GM21515 (cell line): ENCODE measurements around the gene PAK5.

Experiments used
- ATAC-seq: cut with Tn5 transposase; IDR thresholded peaks from one replicate; pipeline ENCODE4 v1.9.1; 2021; ENCODE audit not compliant: unreplicated experiment

The PAK5 gene

DNA sequence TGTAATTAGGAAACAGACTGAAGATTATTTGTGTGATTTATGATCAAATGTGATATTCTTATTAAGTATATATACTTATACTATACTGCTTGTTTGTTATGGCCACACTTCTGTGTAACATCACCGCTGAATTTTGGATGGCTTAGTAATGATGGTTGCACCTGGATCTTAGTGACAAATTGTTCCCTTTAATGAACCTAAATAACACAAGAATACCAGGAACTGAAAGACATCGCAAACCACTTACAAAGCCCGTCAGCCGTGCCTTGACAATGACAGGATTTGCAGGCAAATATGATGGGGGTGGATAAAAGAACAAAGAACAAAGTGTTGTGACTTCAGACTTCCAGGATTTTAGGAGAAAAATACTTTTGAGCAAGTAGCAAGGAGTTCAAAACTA lies 257.4 kb downstream of the PAK5 start:
- ATAC-seq, result no peak

DNA sequence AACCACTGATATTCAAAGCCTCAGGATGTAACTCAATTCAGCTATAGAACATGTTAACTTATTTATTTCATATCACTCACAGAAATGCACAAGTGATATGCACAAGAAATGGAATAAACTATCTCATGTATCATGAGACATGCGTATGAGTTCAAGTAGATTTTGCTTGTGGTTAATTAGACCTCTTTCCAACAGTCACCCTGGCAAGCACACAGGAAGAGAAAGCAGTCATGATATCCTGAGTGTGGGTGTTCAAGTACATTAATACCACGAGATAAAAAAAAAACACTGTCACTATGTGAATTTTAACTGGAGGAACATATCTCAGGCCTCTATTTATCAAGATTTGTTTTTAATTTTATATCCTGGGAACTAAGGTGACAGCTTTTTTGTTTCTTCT lies 260.3 kb downstream of the PAK5 start:
- ATAC-seq, result no peak

DNA sequence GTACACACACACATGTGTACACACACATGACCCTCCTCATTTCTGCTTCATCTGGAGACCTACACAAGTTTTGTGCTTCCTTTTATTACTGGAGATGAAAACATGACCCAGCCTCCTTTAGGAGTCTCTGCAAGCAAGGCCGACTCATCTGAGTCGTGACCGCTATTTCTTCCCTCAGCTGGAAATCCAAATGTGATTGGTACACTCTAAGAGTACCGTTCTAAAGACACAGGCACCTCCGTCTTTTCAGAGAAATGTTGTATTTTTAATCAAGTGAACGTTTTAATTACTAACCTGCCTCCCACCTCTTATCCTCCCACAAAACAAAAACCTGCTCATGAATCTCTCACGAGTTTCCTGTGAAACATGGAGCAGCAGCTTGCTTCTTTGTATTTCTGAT lies 261.5 kb downstream of the PAK5 start:
- ATAC-seq, result no peak

DNA sequence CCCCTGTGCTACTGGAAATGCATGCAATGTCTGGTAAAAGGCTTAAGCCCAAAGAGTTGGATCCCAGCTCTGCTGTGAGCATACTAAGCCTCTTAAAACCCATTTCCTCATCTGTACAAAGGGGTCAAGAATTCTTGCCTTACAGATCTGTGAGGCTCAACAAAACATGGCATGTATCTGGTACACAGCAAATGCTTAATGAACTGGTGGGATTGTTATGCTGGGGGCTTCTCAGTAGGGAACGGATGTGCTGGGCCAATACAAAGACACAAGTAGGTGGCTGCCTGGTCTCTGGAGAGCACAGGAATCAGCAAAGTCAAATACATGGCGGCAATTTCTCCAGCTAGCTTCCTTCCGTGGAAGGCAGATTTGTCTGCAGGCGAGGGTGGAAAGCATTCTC lies 262.2 kb downstream of the PAK5 start:
- ATAC-seq, result no peak

DNA sequence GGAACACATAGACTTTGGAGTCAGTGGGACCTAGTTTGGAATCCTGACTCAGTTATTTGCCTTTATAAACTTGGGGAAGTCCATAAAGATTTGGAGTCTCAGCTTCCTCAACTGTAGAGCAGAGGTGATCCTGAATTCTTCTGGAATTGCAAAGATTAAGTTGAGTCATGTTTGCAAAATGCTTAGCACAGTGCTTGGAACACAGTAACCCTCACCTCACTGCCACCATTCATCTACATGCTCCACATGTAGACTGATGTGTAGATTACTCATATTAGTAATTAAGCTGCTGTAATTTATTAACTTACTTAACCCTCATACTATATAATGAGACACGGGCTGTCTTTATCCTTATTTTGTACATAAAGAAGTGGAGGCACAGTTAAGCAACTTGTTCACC lies 263.0 kb downstream of the PAK5 start:
- no peak for ATAC-seq

DNA sequence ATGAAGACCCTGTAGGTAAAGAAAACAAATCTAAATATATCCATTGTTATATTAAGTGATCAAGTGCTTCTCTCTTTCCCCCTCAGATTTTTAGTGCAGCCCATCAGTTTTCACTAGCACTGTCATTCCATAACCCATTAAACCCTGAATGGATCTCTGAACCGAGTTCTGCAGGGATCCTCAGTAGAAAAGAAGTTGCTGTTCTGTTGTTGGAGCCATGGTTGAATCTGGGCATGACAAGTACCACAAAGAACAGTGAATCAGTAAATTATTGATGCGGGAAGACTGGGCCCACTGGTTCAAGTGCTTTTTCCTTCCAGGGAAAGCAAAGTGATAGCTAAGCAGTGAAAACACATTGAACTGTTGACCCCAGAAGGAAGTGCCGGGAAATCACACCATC lies 264.1 kb downstream of the PAK5 start:
- ATAC-seq, result no peak

DNA sequence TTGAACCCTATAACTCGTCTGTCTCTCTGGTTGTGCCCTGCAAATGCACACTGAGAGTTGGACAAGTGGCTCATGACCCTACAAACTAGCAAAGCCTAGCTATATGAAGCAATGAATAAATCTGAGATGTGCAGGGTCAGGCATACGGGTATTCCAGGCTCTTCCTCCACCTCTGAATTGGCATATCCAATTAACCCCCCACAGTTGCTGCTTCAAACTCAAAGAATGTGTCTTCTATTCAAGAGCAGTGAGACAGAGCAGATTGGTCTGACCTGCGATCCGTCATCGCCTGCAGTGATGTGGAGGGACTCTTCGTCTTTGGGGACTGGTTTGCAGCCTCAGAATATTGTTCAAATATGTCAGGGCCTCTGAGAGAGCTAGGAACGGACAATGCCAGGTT lies 264.7 kb downstream of the PAK5 start:
- no peak for ATAC-seq

DNA sequence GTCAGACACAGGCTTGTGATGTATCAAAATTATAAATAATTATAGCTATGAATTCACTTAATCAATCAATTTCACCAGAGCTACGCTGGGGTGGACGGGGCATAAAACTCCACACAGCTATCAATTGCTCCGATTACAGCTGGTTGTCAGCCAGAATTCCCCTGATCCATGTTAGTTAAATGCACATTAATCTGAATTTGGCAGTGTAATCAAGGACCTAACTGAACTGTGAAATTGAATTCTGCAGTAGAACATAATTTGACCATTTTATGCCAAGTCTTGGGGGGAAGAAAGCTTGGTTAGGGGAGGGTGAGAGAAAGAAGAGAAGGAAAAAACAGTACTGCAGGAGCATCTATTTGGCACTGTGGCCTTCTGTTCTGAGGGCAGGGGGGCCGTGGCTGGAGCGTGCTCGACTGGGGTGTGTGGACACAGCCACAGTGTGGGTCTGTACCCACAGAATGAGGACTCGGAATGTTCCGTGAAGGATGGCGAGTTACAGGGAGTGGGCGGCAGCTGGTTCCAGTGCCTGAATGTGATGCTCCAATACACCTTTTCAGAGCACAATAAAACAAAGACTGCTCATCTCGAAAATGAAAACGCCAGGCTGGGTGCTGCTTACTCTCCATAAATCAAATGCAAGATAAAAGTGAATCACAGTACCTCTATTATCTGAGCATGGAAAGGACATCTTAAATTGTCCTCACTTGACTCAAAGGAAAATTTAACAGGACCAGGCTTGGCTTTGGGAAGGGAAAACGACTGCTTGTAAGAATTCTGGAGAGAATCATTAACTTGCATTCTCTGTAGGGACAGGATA lies 265.3 kb downstream of the PAK5 start:
- ATAC-seq, result no peak

DNA sequence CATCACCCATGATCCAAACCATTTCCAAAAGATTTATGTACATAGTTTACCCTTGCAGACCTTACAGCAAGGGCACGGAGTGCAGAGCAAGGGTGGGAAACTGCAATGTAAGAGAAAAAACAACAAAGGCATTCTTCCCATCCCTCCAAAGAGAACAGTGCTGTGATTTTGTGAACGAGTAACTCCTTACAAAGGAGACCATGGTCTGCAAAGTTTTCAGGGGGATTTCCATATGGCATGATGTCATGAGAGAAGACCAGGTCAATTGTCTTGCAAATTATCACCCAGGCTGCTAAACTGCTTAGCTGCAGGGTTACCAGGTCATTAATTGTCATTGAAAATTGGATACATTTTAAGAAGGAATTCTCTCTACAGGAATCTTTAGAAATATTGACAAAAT lies 266.2 kb downstream of the PAK5 start:
- no peak for ATAC-seq

DNA sequence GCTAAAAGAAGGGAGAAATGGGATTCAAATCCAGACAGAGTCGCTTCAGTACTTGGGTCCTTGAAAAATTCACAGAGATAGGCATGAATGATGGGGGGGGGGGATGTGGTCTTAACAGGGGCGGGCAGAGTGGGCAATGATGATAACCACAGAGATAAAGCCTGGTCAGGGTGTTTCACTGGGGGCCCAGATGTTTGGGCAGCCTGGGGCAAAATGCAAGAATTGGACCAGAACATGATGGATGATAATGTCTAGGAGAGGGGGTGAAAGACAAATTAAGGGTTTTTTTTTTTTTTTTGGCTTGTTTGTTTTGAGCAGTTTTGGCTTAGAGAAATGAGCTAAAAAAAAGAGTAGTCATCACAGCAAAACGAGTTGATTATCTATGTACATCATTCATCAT lies 267.1 kb downstream of the PAK5 start:
- ATAC-seq, result no peak

DNA sequence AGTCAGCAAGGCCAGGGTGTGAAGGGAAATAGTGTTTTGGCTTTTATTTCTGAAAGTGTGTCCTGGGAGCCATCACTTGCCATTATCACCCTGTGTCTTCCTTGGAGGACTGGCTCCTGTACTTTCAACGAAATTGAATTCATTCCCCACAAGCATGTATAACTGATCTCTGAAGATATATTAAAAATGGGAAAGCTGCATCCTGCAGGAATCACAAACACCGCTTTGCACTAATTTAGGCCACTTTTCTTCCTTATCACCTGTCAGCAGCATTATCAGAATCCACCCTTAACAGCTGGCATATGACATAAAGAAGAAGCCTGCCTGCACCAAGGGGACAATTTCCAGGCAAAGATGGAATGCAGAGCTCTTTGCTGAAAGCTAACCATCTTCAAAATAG lies 268.3 kb downstream of the PAK5 start:
- ATAC-seq, result no peak

DNA sequence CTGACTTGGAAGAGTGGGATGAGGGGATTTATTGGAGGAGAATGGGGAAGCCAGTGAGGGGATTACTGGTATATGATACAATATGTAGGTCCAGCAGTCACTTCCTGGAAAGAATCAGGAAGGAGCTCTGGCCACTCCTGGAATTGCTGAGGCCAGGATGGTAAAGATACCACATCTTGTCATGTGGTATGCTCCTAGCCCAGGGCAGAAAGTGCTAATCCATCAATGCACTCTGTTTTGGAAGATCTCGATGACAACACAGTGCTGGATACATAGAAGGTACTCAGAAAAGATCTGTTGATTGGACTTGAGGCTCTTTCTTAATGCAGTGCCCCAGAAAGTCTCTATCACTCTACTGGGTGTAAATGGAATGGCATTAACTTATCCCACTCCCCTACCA lies 271.9 kb downstream of the PAK5 start:
- no peak for ATAC-seq

DNA sequence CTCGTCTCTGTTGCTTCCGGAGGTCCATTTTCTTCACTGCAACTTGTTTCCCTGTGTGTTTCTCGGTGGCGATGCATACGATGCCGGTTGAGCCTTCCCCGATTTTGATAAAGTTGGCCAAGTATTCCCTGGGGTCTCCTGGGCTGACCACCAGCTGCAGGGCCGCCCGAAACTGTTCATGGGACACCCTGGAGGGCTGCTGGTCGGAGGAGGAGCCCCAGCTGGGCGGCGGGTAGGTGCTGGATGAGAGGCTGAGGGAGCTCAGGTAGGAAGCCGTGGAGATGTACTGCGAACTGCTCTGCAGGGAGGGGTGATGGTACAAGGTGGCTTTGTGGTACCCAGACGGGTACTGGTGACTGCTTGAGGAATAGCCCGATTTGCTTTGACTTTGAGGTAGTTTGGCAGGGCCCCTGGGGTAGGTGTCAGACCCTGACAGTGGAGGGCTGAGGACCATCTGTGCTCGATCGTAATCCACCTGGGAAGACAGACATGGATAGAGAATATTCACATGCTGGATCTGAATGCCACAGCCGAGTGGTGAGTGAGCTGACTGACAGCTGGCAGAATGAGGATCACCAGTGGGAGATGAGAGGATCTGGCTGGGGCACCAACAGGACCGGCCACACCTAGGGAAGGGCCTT lies 272.8 kb downstream of the PAK5 start:
- no peak for ATAC-seq

DNA sequence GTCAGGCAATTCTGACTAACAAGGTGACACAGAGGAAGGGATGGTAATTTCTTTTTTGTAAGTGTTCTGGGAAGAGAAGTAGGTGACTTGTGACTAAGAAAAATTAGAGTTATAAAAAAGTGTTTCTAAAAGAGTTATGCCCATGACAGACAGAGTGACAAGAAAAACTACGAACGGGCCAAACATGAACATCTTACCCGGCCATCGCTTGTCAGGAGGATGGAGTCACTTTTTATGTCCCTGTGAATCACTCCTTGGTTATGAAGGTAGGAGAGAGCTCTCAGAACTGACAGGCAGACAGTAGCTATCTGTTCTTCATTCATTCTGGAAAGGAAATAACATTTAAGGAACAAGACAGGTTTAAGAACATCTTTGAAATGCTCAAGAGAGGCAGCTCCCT lies 281.5 kb downstream of the PAK5 start:
- ATAC-seq, result no peak

DNA sequence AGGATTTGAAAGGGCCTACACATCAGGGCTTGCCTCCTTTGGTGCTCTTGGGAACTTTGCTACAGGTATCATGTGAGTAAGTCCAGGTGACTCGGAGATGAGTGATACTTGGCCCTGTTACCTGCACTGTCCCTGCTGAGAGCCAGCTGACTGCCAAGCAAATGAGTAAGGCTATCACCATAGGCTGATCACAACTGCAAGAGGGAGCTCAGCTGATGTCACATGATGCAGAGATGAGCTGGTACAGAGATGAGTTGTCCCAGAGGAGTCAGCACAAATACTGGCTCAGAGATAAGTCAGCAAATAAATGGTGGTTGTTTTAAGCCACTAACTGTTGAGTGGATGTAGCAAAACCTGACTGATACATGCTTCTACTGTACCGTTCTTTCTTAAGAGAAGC lies 283.1 kb downstream of the PAK5 start:
- no peak for ATAC-seq

DNA sequence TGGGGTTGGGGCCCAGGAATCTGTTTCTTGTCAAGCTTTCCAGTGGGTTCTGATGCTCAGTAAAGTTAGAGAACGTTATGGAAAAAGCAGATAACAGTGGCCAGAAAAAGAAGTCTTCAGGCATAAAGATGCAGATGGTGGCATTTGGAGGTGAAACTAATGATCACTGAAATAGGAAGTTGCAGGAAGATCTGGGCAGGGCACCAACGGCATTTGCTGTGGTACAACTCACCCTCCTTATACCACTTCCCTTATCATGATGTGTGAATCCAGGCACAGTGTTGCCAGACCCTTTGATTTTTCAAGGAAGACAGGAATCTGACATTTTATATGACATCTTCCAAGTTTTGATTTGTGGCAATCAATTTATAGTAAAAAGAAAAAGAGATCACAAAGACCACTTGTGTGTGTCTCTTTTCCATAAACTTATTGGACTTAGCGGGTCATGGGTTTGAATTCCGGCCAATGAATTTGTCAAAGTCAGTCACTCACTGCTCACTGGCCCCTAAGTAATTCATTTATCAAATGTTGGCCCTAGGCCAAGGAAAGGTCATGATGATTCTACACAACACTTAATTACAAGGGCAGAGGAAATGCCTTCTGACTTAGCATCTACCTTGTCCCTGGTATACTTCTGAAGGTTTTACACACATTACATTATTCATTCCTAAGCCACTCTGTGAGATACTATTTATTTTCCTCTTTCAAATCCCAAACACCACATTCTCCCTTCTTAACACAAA lies 286.9 kb downstream of the PAK5 start:
- ATAC-seq, result no peak

DNA sequence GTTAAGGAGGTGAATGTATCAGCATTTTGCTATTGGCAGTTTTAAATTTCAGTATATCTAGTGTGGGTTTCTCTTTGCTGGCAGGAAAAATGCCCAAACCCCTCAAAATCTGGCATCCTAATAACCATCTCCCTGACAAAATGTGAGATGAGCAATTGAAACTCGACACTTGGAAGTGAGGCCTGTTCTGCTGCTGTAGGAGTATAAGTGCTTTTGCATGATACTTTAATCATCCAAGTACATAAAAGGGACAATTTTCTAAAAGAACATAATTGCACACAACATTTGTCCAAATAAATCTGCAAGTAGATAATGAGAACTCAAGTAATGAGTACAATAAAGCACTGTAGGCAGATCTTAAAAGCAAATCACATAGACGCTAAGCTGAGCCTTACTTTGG lies 288.0 kb downstream of the PAK5 start:
- ATAC-seq, result no peak

DNA sequence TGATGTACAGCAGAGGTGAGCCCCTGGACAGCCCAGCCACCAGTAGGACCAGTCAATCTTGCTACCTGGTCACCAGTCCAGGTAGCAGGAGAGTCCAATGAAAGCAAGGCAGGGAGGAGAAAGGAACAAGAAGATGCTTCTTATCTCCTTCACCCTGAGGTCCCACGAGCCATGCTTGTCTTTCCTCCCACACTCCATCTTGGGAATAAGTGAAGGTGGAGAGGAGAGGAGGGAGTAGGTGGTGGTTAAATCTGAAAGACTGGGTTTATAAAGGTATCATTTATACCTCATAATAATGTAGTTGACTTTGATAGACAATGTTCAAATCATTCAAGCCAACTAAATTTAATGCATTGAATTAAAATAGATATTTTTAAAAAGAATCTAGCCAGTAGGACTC lies 288.6 kb downstream of the PAK5 start:
- no peak for ATAC-seq

DNA sequence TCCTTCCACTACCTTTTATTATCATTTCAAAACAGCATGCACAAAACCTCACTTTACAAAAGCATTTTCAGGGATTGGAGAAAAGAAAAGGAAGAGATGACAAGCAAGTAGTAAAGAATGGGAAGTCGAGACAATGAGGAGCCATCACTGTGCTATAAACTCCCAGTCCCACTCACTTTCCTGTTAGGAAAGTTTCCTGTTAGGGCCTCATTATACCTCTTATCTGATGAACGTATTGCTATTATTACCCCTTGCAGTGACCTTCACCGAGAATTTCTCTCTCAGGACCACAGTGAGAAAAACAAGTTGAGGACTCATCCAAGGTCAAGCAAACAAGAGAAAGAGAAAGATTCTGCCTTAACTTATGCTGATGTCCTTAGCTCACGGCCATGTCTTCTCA lies 295.7 kb downstream of the PAK5 start:
- no peak for ATAC-seq

DNA sequence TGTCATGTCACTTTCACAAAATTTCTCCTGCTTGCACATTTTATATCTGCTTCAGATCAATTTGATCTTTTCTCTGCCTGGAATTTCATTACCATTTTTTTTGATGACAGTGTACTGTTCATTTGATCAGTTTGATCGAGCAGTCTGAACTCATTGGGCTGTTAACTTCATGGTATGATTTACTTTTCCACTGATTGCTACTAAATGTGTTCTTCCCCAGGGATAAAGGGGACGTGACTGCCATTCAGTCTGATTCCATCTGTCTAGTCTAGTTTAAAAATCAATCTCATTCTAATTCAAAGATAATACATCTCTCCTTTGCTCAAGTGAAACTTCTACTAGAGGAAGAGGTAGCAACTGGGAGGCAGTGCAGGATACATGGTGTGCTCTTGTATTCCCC lies 303.4 kb downstream of the PAK5 start:
- no peak for ATAC-seq

DNA sequence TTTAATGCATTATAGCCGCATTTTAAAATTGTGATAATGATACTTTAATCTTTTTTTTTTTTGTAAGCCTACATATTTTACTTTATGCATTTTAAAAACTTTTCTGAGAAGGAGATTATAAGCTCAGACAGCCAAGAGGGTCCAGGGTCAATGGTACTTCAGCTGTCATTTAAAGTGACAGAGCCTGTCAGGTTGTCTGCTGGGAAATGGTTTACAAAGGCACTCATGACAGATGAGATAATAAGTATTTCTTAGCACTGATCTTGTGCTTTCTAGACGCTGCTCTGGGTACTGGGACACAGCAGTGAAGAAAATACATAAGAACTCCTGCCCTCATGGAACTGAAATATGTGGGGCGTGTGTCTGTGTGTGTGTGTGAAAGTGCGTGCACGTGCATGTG lies 304.9 kb downstream of the PAK5 start:
- ATAC-seq, result no peak
